Ascending aorta (tissue), 2 donors: ENCODE results near the gene ANKRD65. TPM values are rescaled to one million over a fixed set of nuclear protein-coding genes. Genes with fewer than 3 reads are reported as not detected.
"Not testable (repeated sequence)": the region's sequence is repeated elsewhere in the genome, so short reads cannot be mapped to it uniquely, and the experiment has no call there.

Experiments
- DNase-seq, 2 donors: peaks; one replicate each; pipeline ENCODE4 v3.0.0-alpha.2; 2019; ENCODE audit warnings: low spot score in 2 of 2
- H3K27ac ChIP-seq, 2 donors: fragments of 200-600 bp; sonication (generic); one replicate each; pipeline ENCODE4 v1.5.1; 2016 to 2017; ENCODE audit warnings: mild to moderate bottlenecking in 1 of 2
- H3K27me3 ChIP-seq: fragments of 200-600 bp; sonication (generic); one replicate; pipeline ENCODE4 v1.5.1; 2017
- H3K36me3 ChIP-seq, 2 donors: fragments of 200-600 bp; sonication (generic); one replicate each; pipeline ENCODE4 v1.5.1; 2016
- H3K4me1 ChIP-seq, 2 donors: fragments of 200-600 bp; sonication (generic); one replicate each; pipeline ENCODE4 v1.5.1; 2016 to 2017; ENCODE audit warnings: mild to moderate bottlenecking in 1 of 2
- H3K4me3 ChIP-seq, 2 donors: fragments of 200-600 bp; sonication (generic); one replicate each; pipeline ENCODE4 v1.5.1; 2016 to 2017; ENCODE audit warnings: mild to moderate bottlenecking in 1 of 2
- H3K9me3 ChIP-seq, 2 donors: fragments of 200-600 bp; sonication (generic); one replicate each; pipeline ENCODE4 v1.5.1; 2016
- intact Hi-C: fragments of 100-400 bp; cut with DNase I; formaldehyde crosslinking; loops from one replicate; pipeline ENCODE4 v1.15.1; 2023
- total RNA-seq: library from RNA; depleted of rRNA; stranded (reverse); fragments of >200 nt; gene quantifications from one replicate; pipeline ENCODE4 v1.1.0, GENCODE V29; 2016
- TF ChIP-seq, protein P1 (sequence below), 3 experiments: fragments of 200-600 bp in 2 of 3; fragments of 450-650 bp in 1 of 3; sonication (generic) in 2 of 3; IDR thresholded peaks; one replicate each; pipeline ENCODE4 v1.5.1; 2016 to 2019; ENCODE audit warnings: antibody characterized with exemption in 3 of 3, mild to moderate bottlenecking in 1 of 3, moderate library complexity in 1 of 3

Gene ANKRD65
- total RNA-seq, 1 donor from 2014 or later: 12.5 TPM

DNA sequence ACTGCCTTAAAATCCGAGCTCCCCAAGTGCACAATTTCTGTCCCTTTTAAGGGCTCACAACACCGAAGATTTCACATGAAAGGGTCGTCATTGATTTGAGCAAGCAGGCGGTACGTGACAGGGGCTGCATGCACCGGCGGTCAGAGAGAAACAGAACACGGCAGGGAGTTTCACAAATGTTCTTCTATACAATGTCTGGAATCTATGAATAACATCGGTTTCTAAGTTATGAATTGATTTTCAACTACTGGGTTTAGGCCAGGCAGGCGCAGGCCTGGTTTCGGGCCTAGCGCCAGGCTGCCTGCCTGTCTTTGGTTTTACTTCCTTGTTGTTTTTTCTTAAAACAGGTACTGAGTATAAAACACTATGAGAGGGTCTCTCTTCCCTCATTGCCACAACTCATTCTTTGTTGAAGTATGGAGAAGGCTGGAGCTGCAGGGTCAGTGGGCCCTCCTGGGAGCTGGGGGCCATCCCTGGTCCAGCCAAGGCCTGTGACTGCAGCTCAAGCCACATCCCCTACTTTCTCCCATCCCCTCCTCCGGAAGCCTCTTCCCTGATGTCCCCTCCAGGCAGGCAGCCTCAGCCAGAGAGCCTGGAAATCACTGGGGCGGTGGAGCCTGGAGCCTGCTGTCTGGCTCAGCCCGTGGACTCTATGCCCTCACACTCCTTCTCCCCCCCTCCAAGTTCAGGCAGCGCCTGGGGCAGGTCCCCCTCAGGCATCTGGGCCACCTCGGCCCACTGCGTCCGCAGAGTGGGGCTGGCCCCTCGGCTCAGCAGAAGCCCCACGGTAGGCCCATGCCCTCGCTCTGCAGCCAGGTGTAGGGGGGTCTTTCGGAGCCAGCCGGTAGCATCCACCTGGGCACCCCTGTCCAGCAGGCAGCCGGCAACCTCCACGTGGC, 2.4 kb downstream of the ANKRD65 start:
- Histone ChIP-seq H3K27me3 (no peaks in the 10 kb centered on the region), H3K4me3 (no peak overlapping the region), H3K36me3 (no peaks in the 10 kb centered on the region), H3K9me3 (no peaks in the 10 kb centered on the region), H3K4me1 (no peaks in the 10 kb centered on the region), H3K27ac (no peak overlapping the region)
- intact Hi-C loops: no loop called here
- TF ChIP-seq, protein P1, sequence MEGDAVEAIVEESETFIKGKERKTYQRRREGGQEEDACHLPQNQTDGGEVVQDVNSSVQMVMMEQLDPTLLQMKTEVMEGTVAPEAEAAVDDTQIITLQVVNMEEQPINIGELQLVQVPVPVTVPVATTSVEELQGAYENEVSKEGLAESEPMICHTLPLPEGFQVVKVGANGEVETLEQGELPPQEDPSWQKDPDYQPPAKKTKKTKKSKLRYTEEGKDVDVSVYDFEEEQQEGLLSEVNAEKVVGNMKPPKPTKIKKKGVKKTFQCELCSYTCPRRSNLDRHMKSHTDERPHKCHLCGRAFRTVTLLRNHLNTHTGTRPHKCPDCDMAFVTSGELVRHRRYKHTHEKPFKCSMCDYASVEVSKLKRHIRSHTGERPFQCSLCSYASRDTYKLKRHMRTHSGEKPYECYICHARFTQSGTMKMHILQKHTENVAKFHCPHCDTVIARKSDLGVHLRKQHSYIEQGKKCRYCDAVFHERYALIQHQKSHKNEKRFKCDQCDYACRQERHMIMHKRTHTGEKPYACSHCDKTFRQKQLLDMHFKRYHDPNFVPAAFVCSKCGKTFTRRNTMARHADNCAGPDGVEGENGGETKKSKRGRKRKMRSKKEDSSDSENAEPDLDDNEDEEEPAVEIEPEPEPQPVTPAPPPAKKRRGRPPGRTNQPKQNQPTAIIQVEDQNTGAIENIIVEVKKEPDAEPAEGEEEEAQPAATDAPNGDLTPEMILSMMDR (IDR thresholded peaks at IDR 0.05): no peak
- no peak for DNase-seq

DNA sequence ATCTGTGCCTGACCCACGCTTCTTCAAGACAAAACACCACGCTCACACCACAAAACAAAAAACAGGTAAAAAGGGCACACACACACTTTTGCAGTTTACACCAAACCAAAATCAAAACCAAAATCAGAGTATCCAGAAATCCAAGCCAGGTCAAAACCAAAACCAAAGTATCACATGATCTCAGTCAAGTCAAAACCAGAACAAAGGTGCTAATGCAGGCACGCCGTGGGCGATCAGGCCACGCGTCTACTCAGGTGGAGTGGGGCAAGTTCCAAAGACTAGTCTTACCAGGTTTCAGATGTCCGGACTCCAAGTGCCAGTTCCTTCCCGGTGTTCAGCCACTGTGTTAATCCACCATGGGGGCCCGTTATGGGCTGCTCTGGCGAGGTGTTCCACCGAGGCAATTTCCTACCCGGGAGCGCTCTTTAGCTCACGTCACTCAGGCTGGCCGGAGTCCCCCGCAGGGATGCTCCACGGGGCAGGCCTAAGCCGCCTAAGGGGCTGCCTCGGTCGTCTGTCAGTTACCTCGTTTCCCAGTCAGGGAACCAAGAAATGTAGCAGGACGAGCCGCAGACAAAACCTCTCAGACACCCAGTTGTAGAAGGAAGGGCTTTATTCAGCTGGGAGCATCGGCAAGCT, 3.1 kb downstream of the ANKRD65 start:
- H3K27me3 ChIP-seq, H3K36me3 ChIP-seq, DNase-seq, H3K9me3 ChIP-seq, intact Hi-C loops, H3K27ac ChIP-seq, H3K4me1 ChIP-seq, H3K4me3 ChIP-seq: not testable (repeated sequence)

DNA sequence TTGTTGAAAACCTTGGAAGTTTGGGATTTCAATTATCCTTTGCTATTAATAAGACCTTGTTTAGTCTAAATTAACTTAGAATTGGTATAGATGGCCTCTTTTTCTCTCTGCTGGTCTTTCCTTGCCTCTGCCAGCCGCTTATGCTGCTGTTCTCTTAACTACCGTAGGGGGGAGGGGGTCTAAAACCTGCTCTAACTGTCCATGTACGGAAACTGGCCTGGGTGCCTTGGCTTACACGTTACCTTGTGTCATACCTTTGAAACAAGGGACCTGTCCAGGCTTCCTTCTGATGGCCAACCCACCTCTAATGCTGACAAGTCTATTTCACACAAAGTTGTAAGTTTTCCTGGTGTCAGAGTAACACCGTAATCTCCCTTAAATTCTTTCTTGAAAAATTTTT, 3.7 kb downstream of the ANKRD65 start:
- intact Hi-C loops: not testable (repeated sequence)

DNA sequence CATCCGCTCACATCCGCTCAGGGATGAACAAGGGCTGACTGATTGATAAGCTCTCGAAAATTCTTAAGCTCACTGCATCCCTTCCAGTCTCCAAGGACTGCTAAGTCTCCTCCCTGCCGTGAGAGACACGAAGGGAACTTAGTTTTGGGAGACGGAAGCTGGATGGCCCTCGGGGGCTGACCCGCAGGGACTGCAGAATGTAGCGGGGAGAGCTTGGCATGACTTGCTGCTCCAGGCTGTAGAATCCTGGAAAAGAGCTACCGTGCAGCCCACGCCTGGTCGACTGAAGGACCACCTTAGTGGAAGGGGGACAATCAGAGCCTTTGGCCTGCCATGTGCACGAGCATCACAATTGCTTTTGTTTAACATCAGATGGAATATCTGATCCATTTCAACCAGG, 5.3 kb downstream of the ANKRD65 start:
- Histone ChIP-seq H3K9me3 (no peaks in the 10 kb centered on the region), H3K4me3 (no peak overlapping the region), H3K27me3 (no peaks in the 10 kb centered on the region), H3K4me1 (no peaks in the 10 kb centered on the region), H3K36me3 (no peaks in the 10 kb centered on the region), H3K27ac (no peak overlapping the region)
- intact Hi-C loops: no loop called here
- TF ChIP-seq, protein P1 (IDR thresholded peaks at IDR 0.05): no peak
- DNase-seq: no peak

More for the DNA sequence above, 3.7 kb downstream of the ANKRD65 start:
- not testable (repeated sequence) for DNase-seq, H3K4me3 ChIP-seq, H3K27me3 ChIP-seq, H3K9me3 ChIP-seq, H3K36me3 ChIP-seq, H3K4me1 ChIP-seq, H3K27ac ChIP-seq

DNA sequence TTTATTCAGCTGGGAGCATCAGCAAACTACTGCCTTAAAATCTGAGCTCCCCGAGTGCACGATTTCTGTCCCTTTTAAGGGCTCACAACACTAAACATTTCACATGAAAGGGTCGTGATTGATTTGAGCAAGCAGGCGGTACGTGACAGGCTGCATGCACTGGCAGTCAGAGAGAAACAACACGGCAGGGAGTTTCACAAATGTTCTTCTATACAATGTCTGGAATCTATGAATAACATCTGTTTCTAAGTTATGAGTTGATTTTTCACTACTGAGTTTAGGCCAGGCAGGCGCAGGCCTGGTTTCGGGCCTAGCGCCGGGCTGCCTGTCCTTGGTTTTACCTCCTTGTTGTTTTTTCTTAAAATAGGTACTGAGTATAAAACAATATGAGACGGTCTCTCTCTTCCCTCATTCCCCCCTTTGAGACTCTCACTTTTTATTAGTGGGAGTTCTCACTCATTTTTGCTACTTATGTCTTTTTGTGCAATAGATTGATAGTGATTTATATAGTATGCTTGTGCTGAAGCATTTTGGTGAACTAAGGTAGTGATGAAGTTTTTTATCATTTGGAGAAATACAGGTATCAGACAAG, 8.7 kb downstream of the ANKRD65 start:
- H3K4me3 ChIP-seq, H3K36me3 ChIP-seq, DNase-seq, intact Hi-C loops, H3K27ac ChIP-seq, H3K4me1 ChIP-seq, H3K27me3 ChIP-seq, H3K9me3 ChIP-seq: not testable (repeated sequence)

DNA sequence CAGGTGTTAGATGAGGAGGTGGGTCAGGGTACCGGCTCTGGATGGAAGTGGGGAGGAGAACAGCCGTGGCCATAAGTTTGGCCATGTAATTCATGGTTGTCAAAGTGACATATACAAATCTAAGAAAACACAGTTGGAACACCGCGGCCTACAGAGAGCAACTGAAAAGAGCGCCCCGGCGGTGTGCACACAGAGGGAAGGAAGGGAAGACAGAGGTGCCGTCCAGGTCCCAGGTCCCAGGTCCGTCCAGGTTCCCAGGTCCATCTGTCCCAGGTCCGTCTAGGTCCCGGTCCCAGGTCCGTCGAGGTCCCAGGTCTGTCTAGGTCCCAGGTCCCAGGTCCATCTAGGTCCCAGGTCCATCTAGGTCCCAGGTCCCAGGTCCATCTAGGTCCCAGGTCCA, 9.4 kb downstream of the ANKRD65 start:
- Histone ChIP-seq H3K27ac (no peak overlapping the region), H3K4me3 (no peak overlapping the region), H3K4me1 (peaks cover 0 to 9% of the 10 kb centered on the region in 2 donors), H3K36me3 (no peaks in the 10 kb centered on the region), H3K27me3 (no peaks in the 10 kb centered on the region), H3K9me3 (no peaks in the 10 kb centered on the region)
- intact Hi-C loops: no loop called here
- TF ChIP-seq, protein P1 (IDR thresholded peaks at IDR 0.05): no peak
- DNase-seq: no peak

DNA sequence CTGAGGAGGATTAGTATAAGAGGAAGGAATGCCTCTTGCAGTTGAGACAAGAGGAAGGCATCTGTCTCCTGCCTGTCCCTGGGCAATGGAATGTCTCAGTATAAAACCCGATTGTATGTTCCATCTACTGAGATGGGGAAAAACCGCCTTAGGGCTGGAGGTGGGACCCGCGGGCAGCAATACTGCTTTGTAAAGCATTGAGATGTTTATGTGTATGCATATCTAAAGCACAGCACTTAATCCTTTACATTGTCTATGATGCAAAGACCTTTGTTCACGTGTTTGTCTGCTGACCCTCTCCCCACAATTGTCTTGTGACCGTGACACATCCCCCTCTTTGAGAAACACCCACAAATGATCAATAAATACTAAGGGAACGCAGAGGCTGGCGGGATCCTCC, 10.8 kb downstream of the ANKRD65 start:
- intact Hi-C loops, H3K9me3 ChIP-seq, H3K4me3 ChIP-seq, DNase-seq, H3K27me3 ChIP-seq, H3K27ac ChIP-seq, H3K36me3 ChIP-seq: not testable (repeated sequence)
- H3K4me1 ChIP-seq: peaks cover 7 to 22% of the 10 kb centered on the region in 2 donors
